DOHH2 (cell line): ENCODE measurements around the gene PPCS.

Experiments used
- CTCF ChIP-seq: fragments of 200-600 bp; sonication (generic); IDR thresholded peaks from one replicate; pipeline ENCODE4 v1.5.1; 2014; ENCODE audit warnings: antibody characterized with exemption, mild to moderate bottlenecking, low read depth, low read length; ENCODE audit not compliant: poor library complexity, severe bottlenecking
- EZH2phosphoT487 ChIP-seq: fragments of 200-600 bp; sonication (generic); IDR thresholded peaks from 2 replicates; pipeline ENCODE4 v1.6.1; 2017; ENCODE audit warnings: borderline replicate concordance, mild to moderate bottlenecking, antibody characterized with exemption, low read length, moderate library complexity, mixed read lengths

- TF ChIP-seq CTCF (no peak), EZH2phosphoT487 (no peak)
Observed at GRCh38 chr1:42442662-42443061, 13.7 kb upstream of the PPCS start.
